Measurements from ENCODE around the gene MCF2L. TPM values are rescaled to one million over a fixed set of nuclear protein-coding genes. Genes with fewer than 3 reads are reported as not detected.

The MCF2L gene
- total and polyA plus RNA-seq, 10 of the 15 experiments (the other 5 are each of a cell fraction or from before 2014, with no cell fraction given): 0.06 to 1.1 (median 0.21) TPM; not detected in 2

DNA sequence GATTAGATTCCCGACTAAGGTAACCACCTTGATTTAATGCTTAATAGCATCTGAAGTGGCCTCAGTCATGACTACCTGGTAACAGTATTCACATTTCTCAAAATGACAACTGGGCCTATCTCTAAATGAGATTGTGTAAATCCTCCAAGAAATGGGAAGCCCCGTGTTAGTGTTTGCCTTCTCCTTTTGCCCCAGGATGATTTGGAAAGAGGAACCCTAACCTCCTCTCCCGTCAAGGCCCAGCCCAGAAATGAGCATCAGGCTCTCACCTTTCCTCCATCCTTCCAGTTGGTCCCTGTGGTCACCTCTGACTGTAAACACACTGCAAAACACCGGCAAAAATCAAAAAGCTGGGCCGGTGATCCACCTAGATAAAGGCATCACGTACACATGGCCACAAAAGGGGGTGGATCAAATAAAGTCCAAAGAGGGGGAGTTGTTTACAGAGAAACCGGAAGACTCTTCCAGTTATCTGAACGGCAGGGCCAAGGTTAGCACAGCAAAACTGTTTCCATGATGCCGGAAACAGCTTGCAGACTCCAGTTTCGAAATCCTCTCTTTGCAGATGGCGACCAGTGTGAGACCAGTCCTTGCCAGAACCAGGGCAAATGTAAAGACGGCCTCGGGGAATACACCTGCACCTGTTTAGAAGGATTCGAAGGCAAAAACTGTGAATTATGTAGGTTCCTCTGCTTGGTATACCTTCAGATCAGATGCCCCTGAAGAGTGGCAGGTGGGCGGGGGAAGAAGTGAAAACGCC, 170.0 kb downstream of the MCF2L start (continued):
- TF ChIP-seq, protein P1, sequence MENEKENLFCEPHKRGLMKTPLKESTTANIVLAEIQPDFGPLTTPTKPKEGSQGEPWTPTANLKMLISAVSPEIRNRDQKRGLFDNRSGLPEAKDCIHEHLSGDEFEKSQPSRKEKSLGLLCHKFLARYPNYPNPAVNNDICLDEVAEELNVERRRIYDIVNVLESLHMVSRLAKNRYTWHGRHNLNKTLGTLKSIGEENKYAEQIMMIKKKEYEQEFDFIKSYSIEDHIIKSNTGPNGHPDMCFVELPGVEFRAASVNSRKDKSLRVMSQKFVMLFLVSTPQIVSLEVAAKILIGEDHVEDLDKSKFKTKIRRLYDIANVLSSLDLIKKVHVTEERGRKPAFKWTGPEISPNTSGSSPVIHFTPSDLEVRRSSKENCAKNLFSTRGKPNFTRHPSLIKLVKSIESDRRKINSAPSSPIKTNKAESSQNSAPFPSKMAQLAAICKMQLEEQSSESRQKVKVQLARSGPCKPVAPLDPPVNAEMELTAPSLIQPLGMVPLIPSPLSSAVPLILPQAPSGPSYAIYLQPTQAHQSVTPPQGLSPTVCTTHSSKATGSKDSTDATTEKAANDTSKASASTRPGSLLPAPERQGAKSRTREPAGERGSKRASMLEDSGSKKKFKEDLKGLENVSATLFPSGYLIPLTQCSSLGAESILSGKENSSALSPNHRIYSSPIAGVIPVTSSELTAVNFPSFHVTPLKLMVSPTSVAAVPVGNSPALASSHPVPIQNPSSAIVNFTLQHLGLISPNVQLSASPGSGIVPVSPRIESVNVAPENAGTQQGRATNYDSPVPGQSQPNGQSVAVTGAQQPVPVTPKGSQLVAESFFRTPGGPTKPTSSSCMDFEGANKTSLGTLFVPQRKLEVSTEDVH (IDR thresholded peaks at IDR 0.05; ENCODE audit: low read depth, partially characterized antibody): no peak
- TF ChIP-seq CHD1 (IDR thresholded peaks at IDR 0.05; ENCODE audit: low read depth, low read length): no peak

GRCh38 chr13:113139577-113139976, 170.6 kb downstream of the MCF2L start:
- ChIA-PET SMC1A (ENCODE audit: uncharacterized antibody, unreplicated experiment) (no interaction called here), POLR2A (no interaction called here), CTCF (no interaction called here), RAD21 (ENCODE audit: unreplicated experiment) (no interaction called here)
- no peak overlapping the region for H3K4me3 ChIP-seq
- no peak for DNase-seq (ENCODE audit: low read depth, low spot score)
- no peaks in the 10 kb centered on the region; a peak in 1 of 4 replicates for H3K27me3 ChIP-seq (replicated peaks in 1 of 2; ENCODE audit: control insufficient read depth in 2 of 2, insufficient read depth in 2 of 2, low read length in 1 of 2)
- no peak for ATAC-seq
- H3K4me1 ChIP-seq (ENCODE audit: control insufficient read depth, insufficient read depth, low read length): no peaks in the 10 kb centered on the region
- H4K20me1 ChIP-seq (ENCODE audit: control insufficient read depth, insufficient read depth): no peaks in the 10 kb centered on the region
- intact Hi-C loops (cut with micrococcal nuclease; ENCODE audit: unreplicated experiment) (no loop called here), in situ Hi-C loops (cut with MboI) (no loop called here)
- FAIRE-seq: no peak
- no TSS peak for BruUV-seq (replicated peaks)
- H3K79me2 ChIP-seq (ENCODE audit: control insufficient read depth, insufficient read depth, low read length): no peaks in the 10 kb centered on the region
- no peak overlapping the region for H3K4me2 ChIP-seq (ENCODE audit: control insufficient read depth, insufficient read depth)
- no peak overlapping the region for H2AFZ ChIP-seq (ENCODE audit: control insufficient read depth, low read depth, low read length)
- H3K9ac ChIP-seq (ENCODE audit: control insufficient read depth, insufficient read depth, low read length): no peak overlapping the region
- WGBS (ENCODE audit: insufficient coverage, insufficient replicate concordance, low lambda C conversion rate, missing lambda C conversion rate): 40% methylated on average over 5 of the region's 5 CpGs
- no peaks in the 10 kb centered on the region; the same call in 2 of the 3 replicates for H3K9me3 ChIP-seq (replicated peaks; ENCODE audit: control insufficient read depth, insufficient read depth, low read length)
- H3K36me3 ChIP-seq (ENCODE audit: control insufficient read depth in 2 of 2, insufficient read depth in 2 of 2, low read length in 1 of 2): no peaks in the 10 kb centered on the region
- no peak overlapping the region for H3K27ac ChIP-seq (ENCODE audit: control insufficient read depth, insufficient read depth)
- TF ChIP-seq CHD1 (IDR thresholded peaks at IDR 0.05; ENCODE audit: low read depth, low read length) (no peak), MXI1 (IDR thresholded peaks at IDR 0.05; ENCODE audit: low read depth, low read length) (no peak), YY1 (IDR thresholded peaks at IDR 0.05; ENCODE audit: low read depth, low read length) (no peak), NR2F1 (conservative IDR thresholded peaks at IDR 0.05) (no peak), CHD4 (IDR thresholded peaks at IDR 0.05) (no peak), LARP7 (IDR thresholded peaks at IDR 0.05) (no peak), TARDBP (IDR thresholded peaks at IDR 0.05; ENCODE audit: borderline replicate concordance) (no peak), NRF1 (conservative IDR thresholded peaks at IDR 0.05; ENCODE audit: low read depth, low read length) (no peak), NR2C2 (IDR thresholded peaks at IDR 0.05; ENCODE audit: borderline replicate concordance, control insufficient read depth, insufficient read length, low read depth) (no peak), EP300 (IDR thresholded peaks at IDR 0.05; ENCODE audit: borderline replicate concordance in 1 of 2, control insufficient read depth in 1 of 2, low read depth in 2 of 2, low read length in 2 of 2) (no peak)
- TF ChIP-seq, protein P2, sequence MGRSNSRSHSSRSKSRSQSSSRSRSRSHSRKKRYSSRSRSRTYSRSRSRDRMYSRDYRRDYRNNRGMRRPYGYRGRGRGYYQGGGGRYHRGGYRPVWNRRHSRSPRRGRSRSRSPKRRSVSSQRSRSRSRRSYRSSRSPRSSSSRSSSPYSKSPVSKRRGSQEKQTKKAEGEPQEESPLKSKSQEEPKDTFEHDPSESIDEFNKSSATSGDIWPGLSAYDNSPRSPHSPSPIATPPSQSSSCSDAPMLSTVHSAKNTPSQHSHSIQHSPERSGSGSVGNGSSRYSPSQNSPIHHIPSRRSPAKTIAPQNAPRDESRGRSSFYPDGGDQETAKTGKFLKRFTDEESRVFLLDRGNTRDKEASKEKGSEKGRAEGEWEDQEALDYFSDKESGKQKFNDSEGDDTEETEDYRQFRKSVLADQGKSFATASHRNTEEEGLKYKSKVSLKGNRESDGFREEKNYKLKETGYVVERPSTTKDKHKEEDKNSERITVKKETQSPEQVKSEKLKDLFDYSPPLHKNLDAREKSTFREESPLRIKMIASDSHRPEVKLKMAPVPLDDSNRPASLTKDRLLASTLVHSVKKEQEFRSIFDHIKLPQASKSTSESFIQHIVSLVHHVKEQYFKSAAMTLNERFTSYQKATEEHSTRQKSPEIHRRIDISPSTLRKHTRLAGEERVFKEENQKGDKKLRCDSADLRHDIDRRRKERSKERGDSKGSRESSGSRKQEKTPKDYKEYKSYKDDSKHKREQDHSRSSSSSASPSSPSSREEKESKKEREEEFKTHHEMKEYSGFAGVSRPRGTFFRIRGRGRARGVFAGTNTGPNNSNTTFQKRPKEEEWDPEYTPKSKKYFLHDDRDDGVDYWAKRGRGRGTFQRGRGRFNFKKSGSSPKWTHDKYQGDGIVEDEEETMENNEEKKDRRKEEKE (IDR thresholded peaks at IDR 0.05): no peak
- TF ChIP-seq, protein P3, sequence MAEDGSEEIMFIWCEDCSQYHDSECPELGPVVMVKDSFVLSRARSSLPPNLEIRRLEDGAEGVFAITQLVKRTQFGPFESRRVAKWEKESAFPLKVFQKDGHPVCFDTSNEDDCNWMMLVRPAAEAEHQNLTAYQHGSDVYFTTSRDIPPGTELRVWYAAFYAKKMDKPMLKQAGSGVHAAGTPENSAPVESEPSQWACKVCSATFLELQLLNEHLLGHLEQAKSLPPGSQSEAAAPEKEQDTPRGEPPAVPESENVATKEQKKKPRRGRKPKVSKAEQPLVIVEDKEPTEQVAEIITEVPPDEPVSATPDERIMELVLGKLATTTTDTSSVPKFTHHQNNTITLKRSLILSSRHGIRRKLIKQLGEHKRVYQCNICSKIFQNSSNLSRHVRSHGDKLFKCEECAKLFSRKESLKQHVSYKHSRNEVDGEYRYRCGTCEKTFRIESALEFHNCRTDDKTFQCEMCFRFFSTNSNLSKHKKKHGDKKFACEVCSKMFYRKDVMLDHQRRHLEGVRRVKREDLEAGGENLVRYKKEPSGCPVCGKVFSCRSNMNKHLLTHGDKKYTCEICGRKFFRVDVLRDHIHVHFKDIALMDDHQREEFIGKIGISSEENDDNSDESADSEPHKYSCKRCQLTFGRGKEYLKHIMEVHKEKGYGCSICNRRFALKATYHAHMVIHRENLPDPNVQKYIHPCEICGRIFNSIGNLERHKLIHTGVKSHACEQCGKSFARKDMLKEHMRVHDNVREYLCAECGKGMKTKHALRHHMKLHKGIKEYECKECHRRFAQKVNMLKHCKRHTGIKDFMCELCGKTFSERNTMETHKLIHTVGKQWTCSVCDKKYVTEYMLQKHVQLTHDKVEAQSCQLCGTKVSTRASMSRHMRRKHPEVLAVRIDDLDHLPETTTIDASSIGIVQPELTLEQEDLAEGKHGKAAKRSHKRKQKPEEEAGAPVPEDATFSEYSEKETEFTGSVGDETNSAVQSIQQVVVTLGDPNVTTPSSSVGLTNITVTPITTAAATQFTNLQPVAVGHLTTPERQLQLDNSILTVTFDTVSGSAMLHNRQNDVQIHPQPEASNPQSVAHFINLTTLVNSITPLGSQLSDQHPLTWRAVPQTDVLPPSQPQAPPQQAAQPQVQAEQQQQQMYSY (CRISPR knock-in tag; IDR thresholded peaks at IDR 0.05): no peak
